HG03457 (cell line): ENCODE results near the gene C8B.

Experiments used
- ATAC-seq: cut with Tn5 transposase; IDR thresholded peaks from one replicate; pipeline ENCODE4 v1.9.1; 2021; ENCODE audit warnings: moderate number of reproducible peaks; ENCODE audit not compliant: unreplicated experiment

C8B gene

DNA sequence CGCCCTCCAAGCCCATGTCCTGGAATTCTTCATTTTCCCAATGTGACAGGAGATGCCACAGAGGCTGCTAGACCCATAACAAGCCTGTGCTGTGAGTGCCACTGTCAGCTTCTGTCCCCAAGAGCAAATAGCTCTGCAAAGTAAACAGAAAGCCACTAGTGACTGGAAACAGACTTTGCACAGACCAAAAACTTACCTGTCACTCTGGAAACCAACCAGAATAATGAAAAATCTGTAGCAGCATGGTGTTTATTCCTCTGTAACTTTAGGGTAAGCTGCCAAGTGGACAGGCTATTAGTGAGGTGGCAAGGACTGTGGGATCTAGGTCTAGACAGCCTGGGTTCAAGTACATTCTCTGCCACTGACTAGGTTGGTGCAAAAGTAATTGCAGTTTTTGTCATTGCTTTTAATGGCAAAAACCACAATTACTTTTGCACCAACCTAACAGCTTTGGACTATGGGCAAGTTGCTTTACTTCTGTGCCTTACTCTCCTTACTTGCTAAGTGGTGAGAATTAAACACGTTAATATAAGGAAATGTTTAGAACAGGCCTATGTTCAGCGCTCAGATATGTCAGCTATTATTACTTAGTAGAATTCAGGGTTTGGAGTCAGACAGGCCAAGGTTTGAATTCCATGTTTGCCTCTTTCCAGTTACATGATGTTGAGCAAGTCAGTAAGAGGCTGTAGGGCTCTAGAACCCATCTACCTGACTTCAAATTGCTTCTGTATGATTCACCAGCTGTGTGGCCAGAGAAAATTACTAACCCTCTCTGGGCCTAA, at the start of gene C8B:
C8B (minus strand) TSS at position 100 of the 782 bp plus-strand sequence; CDS start at position 33, 67 bp downstream.
- ATAC-seq = no peak

GRCh38 chr1:57015071-57015470, 49.3 kb upstream of the C8B start:
- no peak for ATAC-seq

- ATAC-seq = no peak
These were observed 47.7 kb upstream of the C8B start for GRCh38 chr1:57013522-57013921.

DNA sequence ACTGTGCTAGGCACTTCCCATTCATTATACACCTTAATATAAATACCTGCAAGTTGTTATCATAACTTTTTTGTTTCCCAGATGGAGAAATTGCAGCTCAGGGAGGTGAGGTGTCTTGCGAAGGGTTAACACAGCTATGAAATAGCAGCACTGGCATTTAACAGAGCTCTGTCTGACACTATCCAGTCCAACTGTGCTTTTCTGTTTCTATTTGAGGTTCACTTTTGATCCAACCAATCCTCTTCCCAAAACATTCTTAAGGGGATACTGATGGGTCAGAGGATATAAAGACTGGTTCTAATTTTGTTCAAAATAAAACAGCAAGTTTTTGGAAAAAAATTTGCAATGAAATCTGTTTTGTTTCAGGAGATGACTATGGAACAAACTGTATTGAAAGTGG, 46.5 kb upstream of the C8B start:
- ATAC-seq = no peak

- ATAC-seq = no peak
These were observed 44.7 kb upstream of the C8B start for GRCh38 chr1:57010511-57010910.

- ATAC-seq = no peak
These were observed 42.1 kb upstream of the C8B start for GRCh38 chr1:57007948-57008347.

DNA sequence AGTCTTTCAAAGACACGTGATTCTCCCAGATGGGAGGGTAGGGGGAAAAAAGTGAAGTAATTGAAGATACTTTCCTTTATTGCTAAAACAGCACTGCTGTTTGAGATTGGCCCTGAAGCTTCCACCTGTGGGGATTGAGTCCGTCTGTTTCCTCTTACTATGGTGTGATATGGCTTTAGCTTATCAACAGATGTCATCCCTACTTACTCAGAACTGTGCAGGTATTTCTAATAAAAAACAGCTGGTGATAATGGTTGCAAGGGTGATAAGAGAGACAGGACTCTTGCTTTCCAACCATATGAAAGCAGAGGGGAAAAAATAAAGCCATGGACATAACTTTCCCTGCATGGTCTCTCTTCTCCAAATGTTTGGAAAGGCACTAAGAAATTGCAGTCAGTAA, 41.7 kb upstream of the C8B start:
- ATAC-seq = no peak

GRCh38 chr1:57003398-57004139, 37.8 kb upstream of the C8B start:
- ATAC-seq = no peak

GRCh38 chr1:56995414-56996100, 29.7 kb upstream of the C8B start:
- ATAC-seq = no peak

GRCh38 chr1:56993475-56993874, 27.7 kb upstream of the C8B start:
- no peak for ATAC-seq

GRCh38 chr1:56992318-56993125, 26.7 kb upstream of the C8B start:
- no peak for ATAC-seq

- ATAC-seq = no peak
These were observed 25.8 kb upstream of the C8B start for GRCh38 chr1:56991576-56991975.

GRCh38 chr1:56986397-56986796, 20.6 kb upstream of the C8B start:
- no peak for ATAC-seq

DNA sequence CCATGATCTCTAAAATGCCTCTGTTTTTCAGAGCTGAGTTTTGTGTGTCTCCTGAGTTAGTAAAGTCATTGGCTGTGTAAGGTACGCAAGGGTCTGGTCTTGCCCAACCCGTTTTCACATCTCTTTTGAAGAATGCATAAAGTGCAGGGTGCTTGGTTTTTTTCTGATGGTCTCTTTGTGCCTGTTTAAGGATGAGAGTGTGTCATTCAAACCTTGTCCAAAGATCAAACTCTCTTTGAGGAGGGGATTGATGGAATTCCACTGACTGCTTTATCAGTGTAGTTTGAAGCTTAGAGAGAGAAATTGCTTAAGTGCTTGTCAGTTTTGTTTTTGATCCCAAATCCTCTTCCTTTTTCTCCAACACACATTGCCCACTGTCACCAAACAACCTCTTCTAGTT, 20.0 kb upstream of the C8B start:
- no peak for ATAC-seq

DNA sequence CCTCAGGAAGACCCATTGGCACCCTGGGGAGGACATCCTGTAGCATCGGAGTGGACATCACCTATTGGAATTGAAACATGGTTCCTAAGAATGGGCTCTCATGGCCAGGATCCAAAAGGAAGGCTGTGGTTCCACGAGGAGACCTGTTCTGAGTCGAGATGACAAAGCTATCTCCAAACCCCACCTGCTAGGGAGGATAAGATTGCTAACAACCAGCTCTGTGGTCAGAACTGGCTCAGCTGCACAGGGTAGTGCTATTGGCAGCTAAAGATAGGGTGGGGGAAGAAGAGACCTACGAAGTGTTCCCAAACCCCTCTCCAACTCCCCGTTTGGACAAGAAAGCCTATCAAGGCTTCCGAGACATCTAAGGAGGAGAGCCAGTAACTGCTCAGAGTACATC, 17.7 kb upstream of the C8B start:
- ATAC-seq = no peak

- no peak for ATAC-seq
These were observed 14.4 kb upstream of the C8B start for GRCh38 chr1:56979986-56980755.

GRCh38 chr1:56978819-56979218, 13.0 kb upstream of the C8B start:
- ATAC-seq = no peak

- ATAC-seq = no peak
These were observed 12.1 kb upstream of the C8B start for GRCh38 chr1:56977910-56978309.

GRCh38 chr1:56975446-56975845, 9.6 kb upstream of the C8B start:
- ATAC-seq = no peak
